ENCODE data around the gene KRT72. TPM values are rescaled to one million over a fixed set of nuclear protein-coding genes. Genes with fewer than 3 reads are reported as not detected.
A peak's percentile ranks its signal among the peaks of the same experiment; 100 is the strongest.

KRT72 gene
- total RNA-seq, 1 experiment from 2014 or later: not detected

DNA sequence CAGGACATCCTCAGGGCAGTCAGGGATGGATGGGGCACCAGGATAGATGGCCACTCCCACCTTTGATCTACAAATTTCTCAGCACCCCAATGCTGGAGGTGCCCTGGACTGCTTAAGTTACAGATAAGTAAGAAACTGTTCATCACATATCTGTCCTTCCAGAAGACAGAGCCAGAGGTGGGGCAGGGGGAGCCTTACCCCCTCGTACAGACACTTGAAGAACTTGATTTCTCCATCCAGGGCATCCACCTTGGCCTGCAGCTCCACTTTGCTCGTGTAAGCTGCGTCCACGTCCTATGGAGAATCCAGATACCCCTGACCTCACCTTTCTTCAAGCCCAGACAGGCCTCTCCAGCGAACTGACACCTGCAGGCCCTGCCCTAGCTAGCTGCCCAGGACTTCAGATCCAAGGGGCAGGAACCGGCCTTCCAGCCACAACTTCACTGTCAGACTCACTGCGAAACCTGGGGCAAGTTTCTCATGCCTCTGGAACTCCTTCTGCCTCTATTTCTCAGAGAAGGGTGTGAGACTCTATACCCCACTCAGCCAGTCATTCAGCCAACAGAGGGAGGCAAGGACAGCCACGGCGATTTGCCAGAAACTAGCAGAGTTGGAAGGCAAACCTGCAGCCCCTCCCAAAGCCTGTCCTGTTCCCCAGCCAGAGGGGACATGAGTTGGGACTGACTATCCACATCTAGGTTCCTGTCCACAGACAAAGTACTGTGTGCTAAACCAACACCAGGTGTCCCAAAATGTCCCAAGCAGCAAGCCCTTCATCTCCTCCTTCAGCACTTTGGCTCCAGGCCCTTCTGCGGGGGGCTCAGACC is 13.3 kb upstream of the KRT72 start:
- no peak overlapping the region for H2BK120ac ChIP-seq (ENCODE audit: low read depth, low read length, poor library complexity, severe bottlenecking)
- H2AK5ac ChIP-seq (ENCODE audit: insufficient read length, low read length): no peak overlapping the region
- no peaks in the 10 kb centered on the region for H3K79me1 ChIP-seq (ENCODE audit: insufficient read depth, low read depth, low read length, poor library complexity, severe bottlenecking)
- no peak overlapping the region for H3K23ac ChIP-seq (ENCODE audit: insufficient read length, low read depth, low read length)
- H3K4me1 ChIP-seq (ENCODE audit: insufficient read depth, low read length): no peaks in the 10 kb centered on the region
- H4K8ac ChIP-seq (replicated peaks; ENCODE audit: insufficient read length, low read depth, low read length): no peak overlapping the region
- H2BK20ac ChIP-seq (ENCODE audit: low read depth, low read length, poor library complexity, severe bottlenecking): no peak overlapping the region
- Mint-ChIP-seq H3K4me1 (peaks cover 0 to 4% of the 10 kb centered on the region in 2 experiments; a peak in 2 of 4 replicates), H3K9me3 (no peaks in the 10 kb centered on the region), H3K27me3 (ENCODE audit: low read depth) (peaks cover 36% of the 10 kb centered on the region), H3K4me3 (no peak overlapping the region), H3K36me3 (ENCODE audit: insufficient read depth in 1 of 3, low read depth in 3 of 3) (no peaks in the 10 kb centered on the region), H3K27ac (peak overlapping the region in 1 of 3 experiments; percentile 28; a peak in 1 of 7 replicates)
- no peak overlapping the region for H3K4ac ChIP-seq (ENCODE audit: low read depth, low read length)
- no peaks in the 10 kb centered on the region for H3K79me2 ChIP-seq (ENCODE audit: insufficient read depth, low read length)
- no peak overlapping the region for H2BK15ac ChIP-seq (ENCODE audit: low read depth, low read length)
- DNase-seq: peak; percentile 21
- no peak overlapping the region for H4K5ac ChIP-seq (ENCODE audit: insufficient read length, low read depth, low read length)
- no peaks in the 10 kb centered on the region for H4K20me1 ChIP-seq (ENCODE audit: control insufficient read depth, insufficient read depth, insufficient read length)
- no peaks in the 10 kb centered on the region for H3K23me2 ChIP-seq (ENCODE audit: insufficient read length, low read depth, low read length, poor library complexity, severe bottlenecking)
- no peaks in the 10 kb centered on the region for H3K27me3 ChIP-seq (ENCODE audit: insufficient read depth, low read length)
- no peak overlapping the region for H2AFZ ChIP-seq (ENCODE audit: low read length)
- H4K91ac ChIP-seq (ENCODE audit: insufficient read length, low read depth, low read length): no peak overlapping the region
- H3K14ac ChIP-seq (ENCODE audit: insufficient read depth, low read length): peak overlapping the region; percentile 10; the same call in 1 of the 2 replicates
- H3K4me2 ChIP-seq (ENCODE audit: insufficient read depth, insufficient read length, low read length): no peak overlapping the region
- no CpG with 5 or more reads among the region's 10 CpGs for WGBS (ENCODE audit: extremely low coverage, insufficient read length, low lambda C conversion rate)
- no peak overlapping the region for H3T11ph ChIP-seq (ENCODE audit: low read length)
- no peak overlapping the region for H3K18ac ChIP-seq (ENCODE audit: insufficient read length, low read depth, low read length)
- no peaks in the 10 kb centered on the region for H3K9me3 ChIP-seq (ENCODE audit: control insufficient read depth, low read depth, low read length)
- H3K9ac ChIP-seq (ENCODE audit: extremely low read depth, insufficient read length, low read length): no peak overlapping the region
- H2BK12ac ChIP-seq (ENCODE audit: insufficient read length, low read depth, low read length): no peak overlapping the region
- no peak overlapping the region for H2BK5ac ChIP-seq (ENCODE audit: insufficient read length, low read length)
- no peak overlapping the region for H3K27ac ChIP-seq (ENCODE audit: insufficient read length, low read depth, low read length)
- H3K56ac ChIP-seq (ENCODE audit: insufficient read length, low read depth, low read length): no peak overlapping the region
- TF ChIP-seq, protein P1, sequence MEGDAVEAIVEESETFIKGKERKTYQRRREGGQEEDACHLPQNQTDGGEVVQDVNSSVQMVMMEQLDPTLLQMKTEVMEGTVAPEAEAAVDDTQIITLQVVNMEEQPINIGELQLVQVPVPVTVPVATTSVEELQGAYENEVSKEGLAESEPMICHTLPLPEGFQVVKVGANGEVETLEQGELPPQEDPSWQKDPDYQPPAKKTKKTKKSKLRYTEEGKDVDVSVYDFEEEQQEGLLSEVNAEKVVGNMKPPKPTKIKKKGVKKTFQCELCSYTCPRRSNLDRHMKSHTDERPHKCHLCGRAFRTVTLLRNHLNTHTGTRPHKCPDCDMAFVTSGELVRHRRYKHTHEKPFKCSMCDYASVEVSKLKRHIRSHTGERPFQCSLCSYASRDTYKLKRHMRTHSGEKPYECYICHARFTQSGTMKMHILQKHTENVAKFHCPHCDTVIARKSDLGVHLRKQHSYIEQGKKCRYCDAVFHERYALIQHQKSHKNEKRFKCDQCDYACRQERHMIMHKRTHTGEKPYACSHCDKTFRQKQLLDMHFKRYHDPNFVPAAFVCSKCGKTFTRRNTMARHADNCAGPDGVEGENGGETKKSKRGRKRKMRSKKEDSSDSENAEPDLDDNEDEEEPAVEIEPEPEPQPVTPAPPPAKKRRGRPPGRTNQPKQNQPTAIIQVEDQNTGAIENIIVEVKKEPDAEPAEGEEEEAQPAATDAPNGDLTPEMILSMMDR (conservative IDR thresholded peaks at IDR 0.05): no peak

All from H9 (cell line).